Measurements from ENCODE around the gene MCF2L2.

Gene MCF2L2

GRCh38 chr3:183318877-183319276 is 109.5 kb downstream of the MCF2L2 start:
- H3K27me3 ChIP-seq = no peaks in the 10 kb centered on the region
- no peak for TF ChIP-seq CTCF (IDR thresholded peaks at IDR 0.05)
- H3K27ac ChIP-seq = peak overlapping the region; percentile 66
- no peaks in the 10 kb centered on the region for H3K36me3 ChIP-seq
- peaks cover 17 to 23% of the 10 kb centered on the region in 2 experiments for H3K4me1 ChIP-seq (ENCODE audit: control insufficient read depth in 1 of 2, insufficient read depth in 1 of 2, low read depth in 1 of 2, low read length in 1 of 2)
- H3K4me3 ChIP-seq (ENCODE audit: low read depth in 1 of 2, low read length in 1 of 2) = no peak overlapping the region
- H3K9me3 ChIP-seq = no peaks in the 10 kb centered on the region

DNA sequence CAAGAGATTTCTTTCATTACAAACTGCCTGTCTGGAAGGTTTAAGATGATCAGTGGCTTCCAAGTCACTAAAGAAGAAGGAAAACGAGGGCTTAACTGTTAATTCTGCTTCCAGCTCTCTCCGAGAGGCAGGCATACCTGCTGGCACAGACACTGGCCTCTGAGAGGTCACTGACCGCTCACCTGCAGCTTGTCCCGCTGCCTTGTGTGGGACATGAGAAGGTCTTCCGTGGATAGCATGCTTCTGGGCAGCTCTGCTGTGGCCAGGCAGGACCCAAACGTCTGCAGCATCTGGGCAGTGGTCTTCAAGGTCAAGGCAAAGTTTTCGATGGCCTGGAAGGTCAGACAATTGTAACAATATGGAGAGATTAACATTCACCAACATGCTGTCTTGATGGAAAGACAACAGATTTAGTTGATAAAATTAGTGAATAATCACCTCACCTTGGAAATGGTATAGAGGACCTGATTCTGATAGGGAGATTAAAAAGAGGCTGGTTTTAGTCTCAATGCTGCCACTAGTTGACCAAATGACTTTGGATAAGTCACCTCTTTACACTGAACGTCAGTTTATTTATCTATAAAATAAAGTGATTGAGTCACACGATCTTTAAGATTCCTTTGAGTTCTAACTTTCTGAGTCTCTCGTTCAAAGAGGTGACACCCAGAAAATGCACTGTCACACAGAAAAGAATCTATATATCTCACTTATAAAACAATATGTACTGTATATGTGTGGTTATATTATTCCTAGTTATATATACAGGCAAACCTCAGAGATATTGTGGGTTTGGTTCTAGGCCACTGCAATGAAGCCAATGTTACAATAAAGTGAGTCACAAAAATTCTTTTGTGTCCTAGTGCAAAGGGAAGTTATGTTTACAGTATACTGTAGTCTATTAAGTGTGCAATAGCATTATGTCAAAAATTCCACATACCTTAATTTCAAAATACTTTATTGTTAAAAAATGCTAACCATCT is 110.2 kb downstream of the MCF2L2 start:
- Histone ChIP-seq H3K27me3 (no peaks in the 10 kb centered on the region), H3K27ac (peak overlapping the region; percentile 66), H3K9me3 (no peaks in the 10 kb centered on the region), H3K4me3 (ENCODE audit: low read depth in 1 of 2, low read length in 1 of 2) (no peak overlapping the region), H3K4me1 (ENCODE audit: control insufficient read depth in 1 of 2, insufficient read depth in 1 of 2, low read depth in 1 of 2, low read length in 1 of 2) (peaks cover 24 to 30% of the 10 kb centered on the region in 2 experiments), H3K36me3 (no peaks in the 10 kb centered on the region)
- TF ChIP-seq CTCF (IDR thresholded peaks at IDR 0.05) = no peak

DNA sequence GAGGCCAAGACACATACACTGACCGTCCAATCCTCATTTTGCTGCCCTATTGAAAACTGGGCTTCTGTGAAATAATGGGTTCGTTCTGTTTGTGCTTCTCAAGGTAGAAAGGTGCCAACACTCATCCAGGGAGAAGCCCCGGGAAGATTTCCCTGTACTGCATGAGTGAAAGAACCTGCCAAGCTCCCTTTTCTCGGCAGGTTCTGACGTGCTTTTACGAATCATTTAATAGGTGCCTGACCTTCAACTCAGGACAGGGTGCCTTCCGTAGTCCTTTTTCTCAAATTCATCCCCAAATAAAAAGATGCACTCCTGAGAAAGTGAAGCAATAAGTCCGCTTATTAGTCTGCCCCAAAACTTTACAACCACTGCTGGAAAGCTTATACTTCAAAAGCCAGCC is 111.1 kb downstream of the MCF2L2 start:
- no peak for TF ChIP-seq CTCF (IDR thresholded peaks at IDR 0.05)
- Histone ChIP-seq H3K36me3 (no peaks in the 10 kb centered on the region), H3K27me3 (no peaks in the 10 kb centered on the region), H3K4me3 (ENCODE audit: low read depth in 1 of 2, low read length in 1 of 2) (no peak overlapping the region), H3K4me1 (ENCODE audit: control insufficient read depth in 1 of 2, insufficient read depth in 1 of 2, low read depth in 1 of 2, low read length in 1 of 2) (peaks cover 32 to 39% of the 10 kb centered on the region in 2 experiments), H3K27ac (no peak overlapping the region), H3K9me3 (no peaks in the 10 kb centered on the region)

DNA sequence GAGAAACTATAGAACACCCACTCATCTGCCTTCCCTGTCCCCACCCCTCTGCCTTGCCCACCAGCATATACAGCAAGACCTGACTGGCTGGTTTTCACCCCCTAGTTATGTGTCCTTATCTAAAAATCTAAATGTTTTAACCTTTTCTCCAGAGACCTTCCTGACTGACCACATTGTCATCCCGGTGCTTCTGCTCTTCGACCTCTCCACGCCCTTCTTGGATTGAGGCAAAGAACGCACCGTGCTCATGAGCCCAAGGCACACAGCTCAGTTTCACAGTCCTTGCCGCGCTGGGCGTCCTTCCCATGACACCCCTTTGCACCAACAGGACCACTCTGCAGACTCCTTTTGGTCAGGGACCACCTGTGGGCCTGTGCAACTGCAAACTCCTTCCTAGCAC is 112.7 kb downstream of the MCF2L2 start:
- Histone ChIP-seq H3K4me3 (ENCODE audit: low read depth in 1 of 2, low read length in 1 of 2) (no peak overlapping the region), H3K27ac (no peak overlapping the region), H3K4me1 (ENCODE audit: control insufficient read depth in 1 of 2, insufficient read depth in 1 of 2, low read depth in 1 of 2, low read length in 1 of 2) (peaks cover 32 to 41% of the 10 kb centered on the region in 2 experiments), H3K36me3 (no peaks in the 10 kb centered on the region), H3K9me3 (no peaks in the 10 kb centered on the region), H3K27me3 (no peaks in the 10 kb centered on the region)
- no peak for TF ChIP-seq CTCF (IDR thresholded peaks at IDR 0.05)

GRCh38 chr3:183313764-183314163 is 114.7 kb downstream of the MCF2L2 start:
- no peaks in the 10 kb centered on the region for H3K27me3 ChIP-seq
- TF ChIP-seq CTCF (IDR thresholded peaks at IDR 0.05) = no peak
- no peaks in the 10 kb centered on the region for H3K9me3 ChIP-seq
- H3K4me3 ChIP-seq (ENCODE audit: low read depth in 1 of 2, low read length in 1 of 2) = no peak overlapping the region
- peak overlapping the region; percentile 43 for H3K27ac ChIP-seq
- H3K4me1 ChIP-seq (ENCODE audit: control insufficient read depth in 1 of 2, insufficient read depth in 1 of 2, low read depth in 1 of 2, low read length in 1 of 2) = peaks cover 31 to 37% of the 10 kb centered on the region in 2 experiments
- H3K36me3 ChIP-seq = no peaks in the 10 kb centered on the region
